HepG2 (cell line): ENCODE data around the gene CLRN3. TPM values are rescaled to one million over a fixed set of nuclear protein-coding genes. Genes with fewer than 3 reads are reported as not detected.

ENCODE experiments used
- ATAC-seq: fragments of 200-7000 bp; cut with Tn5 transposase; 3 replicates; pipeline ENCODE4 v1.9.1; 2020; ENCODE audit warnings: mild to moderate bottlenecking, moderate library complexity
- BruUV-seq: library from RNA; stranded (reverse); fragments of 400-500 nt; replicated peaks from 2 replicates; lab custom pipeline; 2021; lab: Mats Ljungman, UMichigan
- CTCF ChIA-PET: fragments of 300-600 bp; formaldehyde crosslinking; extraction: SDS; loops from one replicate; lab custom pipeline; 2021; ENCODE audit warnings: low total read pairs, inconsistent platforms, low intra/inter-chr PET ratio; lab: Yijun Ruan, JAX
- POLR2A ChIA-PET: fragments of 350-600 bp; sonication (Branson Sonifier 250); formaldehyde crosslinking; loops from one replicate; lab custom pipeline; 2020; ENCODE audit warnings: antibody characterized with exemption, inconsistent platforms; lab: Yijun Ruan, JAX
- DNase-seq: peaks from one replicate; pipeline ENCODE4 v3.0.0-alpha.2; 2015; ENCODE audit warnings: low spot score
- FAIRE-seq: peaks from 3 replicates; lab custom pipeline; 2011; peaks lifted over from hg19 to GRCh38; lab: Jason Lieb, UNC
- H2AFZ ChIP-seq: one replicate; pipeline ENCODE4 v1.6.1; 2011; ENCODE audit warnings: low read length, inconsistent platforms
- H3K27ac ChIP-seq: fragments of 300-600 bp; 3 replicates; pipeline ENCODE4 v1.8.0; 2011; ENCODE audit warnings: mixed run types, mild to moderate bottlenecking, mixed read lengths, low read length, inconsistent platforms; ENCODE audit not compliant: insufficient read depth; ENCODE audit errors: extremely low read length
- H3K27me3 ChIP-seq, 2 experiments: fragments of 200-600 bp in 1 of 2; 2 replicates in 1 of 2; 3 replicates in 1 of 2; pipeline versions ENCODE4 v1.6.0 to v1.8.0; 2011; ENCODE audit warnings: low read length in 2 of 2, mild to moderate bottlenecking in 2 of 2, moderate library complexity in 2 of 2, inconsistent platforms in 1 of 2; ENCODE audit not compliant: insufficient read depth in 2 of 2, control insufficient read depth in 1 of 2
- H3K36me3 ChIP-seq, 2 experiments: fragments of 200-600 bp in 1 of 2; replicated peaks in 1 of 2; 2 replicates in 1 of 2; 3 replicates in 1 of 2; pipeline versions ENCODE4 v1.5.1 to v1.8.0; 2011; ENCODE audit warnings: low read length in 2 of 2, inconsistent platforms in 1 of 2; ENCODE audit not compliant: insufficient read depth in 2 of 2, control insufficient read depth in 1 of 2
- H3K4me1 ChIP-seq: 2 replicates; pipeline ENCODE4 v1.5.1; 2012; ENCODE audit warnings: low read length, inconsistent platforms; ENCODE audit not compliant: insufficient read depth
- H3K4me2 ChIP-seq: 2 replicates; pipeline ENCODE4 v1.6.0; 2011; ENCODE audit warnings: low read depth, low read length, inconsistent platforms
- H3K4me3 ChIP-seq, 3 experiments: fragments of 200-600 bp in 1 of 3; sonication (generic), shearing (Covaris generic) in 1 of 3; replicated peaks in 1 of 3; 2 replicates each; pipeline ENCODE4 v1.5.1; 2011 to 2016; ENCODE audit warnings: low read length in 3 of 3, inconsistent platforms in 2 of 3, low read depth in 2 of 3, mild to moderate bottlenecking in 2 of 3, control low read depth in 1 of 3, mixed read lengths in 1 of 3; ENCODE audit not compliant: insufficient read depth in 1 of 3
- H3K79me2 ChIP-seq: one replicate; pipeline ENCODE4 v1.6.1; 2011; ENCODE audit warnings: low read length, inconsistent platforms; ENCODE audit not compliant: insufficient read depth
- H3K9ac ChIP-seq: 2 replicates; pipeline ENCODE4 v1.6.0; 2011; ENCODE audit warnings: mild to moderate bottlenecking, low read depth, low read length, inconsistent platforms; ENCODE audit not compliant: insufficient read depth
- H3K9me3 ChIP-seq: 2 replicates; pipeline ENCODE4 v1.5.1; 2012; ENCODE audit warnings: mild to moderate bottlenecking, low read length
- H4K20me1 ChIP-seq: 2 replicates; pipeline ENCODE4 v1.6.0; 2011; ENCODE audit warnings: inconsistent platforms, mild to moderate bottlenecking, low read length, moderate library complexity; ENCODE audit not compliant: insufficient read depth
- KAT8 ChIP-seq: IDR thresholded peaks from 2 replicates; pipeline ENCODE4 v1.6.1; 2016; ENCODE audit warnings: missing genetic modification reagents, missing compliant biosample characterization
- SPEN ChIP-seq: sonication (generic); formaldehyde crosslinking; IDR thresholded peaks from 2 replicates; pipeline ENCODE4 v1.5.1; 2020; ENCODE audit warnings: low read depth, mild to moderate bottlenecking, missing genetic modification reagents
- U2AF2 ChIP-seq: fragments of 200-400 bp; formaldehyde crosslinking; IDR thresholded peaks from 2 replicates; pipeline ENCODE4 v1.6.1; 2017; ENCODE audit warnings: low read depth, mild to moderate bottlenecking, low read length
- ZEB1 ChIP-seq: IDR thresholded peaks from 2 replicates; pipeline ENCODE4 v1.6.1; 2012; ENCODE audit warnings: mild to moderate bottlenecking, low read depth, inconsistent platforms; ENCODE audit not compliant: insufficient replicate concordance
- ZNF230 ChIP-seq: sonication (generic); formaldehyde crosslinking; IDR thresholded peaks from 2 replicates; pipeline ENCODE4 v1.4.0; 2020; ENCODE audit warnings: mild to moderate bottlenecking, missing genetic modification reagents
- WGBS: methylation state at CpG from one replicate; pipeline ENCODE4 v1.1.6; 2017; ENCODE audit warnings: low lambda C conversion rate; 5-methylcytosine and 5-hydroxymethylcytosine counted together
- in situ Hi-C: cut with HindIII; loops from 2 replicates; pipeline ENCODE4 v1.10.0; 2017; ENCODE audit warnings: low pct_unique_long_range_greater_than_20kb; ENCODE audit not compliant: extremely low pct_ligation_motif_present
- intact Hi-C: fragments of 100-400 bp; cut with micrococcal nuclease; formaldehyde crosslinking; loops from one replicate; pipeline ENCODE4 v1.10.0; 2022; ENCODE audit not compliant: unreplicated experiment
- polyA plus RNA-seq, 8 experiments: library from polyadenylated mRNA; depleted of rRNA in 3 of 8; stranded (reverse) in 7 of 8; unstranded in 1 of 8; fragments of >200 nt; fragmentation: Illumina TruSeq in 4 of 8; extraction: Trizol in 4 of 8; gene quantifications; 2 replicates each; pipeline versions ENCODE4 v1.2.1 to v1.2.3, GENCODE V29; 2011 to 2016; ENCODE audit warnings: low read depth in 4 of 8, missing spikeins in 1 of 8, mixed read lengths in 1 of 8; ENCODE audit not compliant: insufficient read depth in 1 of 8
- total RNA-seq, 5 experiments: library from RNA; depleted of rRNA; stranded (reverse); fragments of >200 nt; fragmentation: Illumina TruSeq; extraction: Trizol; gene quantifications; 2 replicates each; pipeline ENCODE4 v1.2.3, GENCODE V29; 2016; ENCODE audit warnings: low read depth in 1 of 5
- TF ChIP-seq, protein P1 (sequence below): sonication (generic); formaldehyde crosslinking; IDR thresholded peaks from 2 replicates; pipeline ENCODE4 v1.5.0; 2020; ENCODE audit warnings: missing genetic modification reagents
- TF ChIP-seq, protein P2 (sequence below): sonication (generic); formaldehyde crosslinking; IDR thresholded peaks from 2 replicates; pipeline ENCODE4 v1.5.0; 2020; ENCODE audit warnings: missing genetic modification reagents
- TF ChIP-seq, protein P3 (sequence below): IDR thresholded peaks from 2 replicates; pipeline ENCODE4 v1.6.1; 2016; ENCODE audit warnings: low read depth, control low read depth
- TF ChIP-seq, protein P4 (sequence below): sonication (generic); formaldehyde crosslinking; IDR thresholded peaks from 2 replicates; pipeline ENCODE4 v1.4.0; 2020; ENCODE audit warnings: missing genetic modification reagents, borderline replicate concordance

The CLRN3 gene
- total and polyA plus RNA-seq, 2 of the 13 experiments (the other 11 are each of a cell fraction or from before 2014, with no cell fraction given), result not detected

DNA sequence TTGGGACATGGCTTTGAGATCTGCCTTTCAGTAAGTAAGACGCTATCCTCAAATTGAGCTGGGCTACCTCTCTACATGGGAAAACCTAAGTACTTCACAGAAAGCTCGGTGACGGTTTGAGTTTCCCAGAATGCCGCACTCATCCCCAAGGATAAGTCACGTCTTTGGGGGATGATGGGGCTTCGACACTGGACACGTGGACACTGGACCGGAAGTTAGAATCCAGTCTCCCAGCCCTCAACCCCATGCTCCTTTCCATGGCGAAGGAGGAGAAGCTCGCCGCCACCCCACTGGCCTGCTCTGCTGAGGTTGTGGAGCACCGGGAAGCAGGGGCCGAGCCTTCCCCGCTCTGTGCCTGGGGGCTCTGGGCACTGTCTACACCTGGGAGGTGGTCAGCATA is 41.6 kb upstream of the CLRN3 start:
- no peaks in the 10 kb centered on the region for H3K9me3 ChIP-seq
- H3K9ac ChIP-seq, result no peak overlapping the region
- ChIA-PET CTCF (no interaction called here), POLR2A (no interaction called here)
- H3K36me3 ChIP-seq, result no peaks in the 10 kb centered on the region
- BruUV-seq, result no TSS peak
- no peak overlapping the region for H3K4me3 ChIP-seq
- H3K4me2 ChIP-seq, result no peak overlapping the region
- H4K20me1 ChIP-seq, result no peaks in the 10 kb centered on the region
- ATAC-seq, result no peak
- H3K27me3 ChIP-seq, result peaks cover 0 to 8% of the 10 kb centered on the region in 2 experiments; a peak in 2 of 5 replicates
- H3K27ac ChIP-seq, result no peak overlapping the region
- DNase-seq, result no peak
- TF ChIP-seq SPEN (CRISPR knock-in tag) (no peak), ZNF230 (no peak), KAT8 (CRISPR knock-in tag) (no peak), U2AF2 (no peak), ZEB1 (no peak)
- TF ChIP-seq, protein P1, sequence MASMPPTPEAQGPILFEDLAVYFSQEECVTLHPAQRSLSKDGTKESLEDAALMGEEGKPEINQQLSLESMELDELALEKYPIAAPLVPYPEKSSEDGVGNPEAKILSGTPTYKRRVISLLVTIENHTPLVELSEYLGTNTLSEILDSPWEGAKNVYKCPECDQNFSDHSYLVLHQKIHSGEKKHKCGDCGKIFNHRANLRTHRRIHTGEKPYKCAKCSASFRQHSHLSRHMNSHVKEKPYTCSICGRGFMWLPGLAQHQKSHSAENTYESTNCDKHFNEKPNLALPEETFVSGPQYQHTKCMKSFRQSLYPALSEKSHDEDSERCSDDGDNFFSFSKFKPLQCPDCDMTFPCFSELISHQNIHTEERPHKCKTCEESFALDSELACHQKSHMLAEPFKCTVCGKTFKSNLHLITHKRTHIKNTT (CRISPR knock-in tag), result no peak
- TF ChIP-seq, protein P2, sequence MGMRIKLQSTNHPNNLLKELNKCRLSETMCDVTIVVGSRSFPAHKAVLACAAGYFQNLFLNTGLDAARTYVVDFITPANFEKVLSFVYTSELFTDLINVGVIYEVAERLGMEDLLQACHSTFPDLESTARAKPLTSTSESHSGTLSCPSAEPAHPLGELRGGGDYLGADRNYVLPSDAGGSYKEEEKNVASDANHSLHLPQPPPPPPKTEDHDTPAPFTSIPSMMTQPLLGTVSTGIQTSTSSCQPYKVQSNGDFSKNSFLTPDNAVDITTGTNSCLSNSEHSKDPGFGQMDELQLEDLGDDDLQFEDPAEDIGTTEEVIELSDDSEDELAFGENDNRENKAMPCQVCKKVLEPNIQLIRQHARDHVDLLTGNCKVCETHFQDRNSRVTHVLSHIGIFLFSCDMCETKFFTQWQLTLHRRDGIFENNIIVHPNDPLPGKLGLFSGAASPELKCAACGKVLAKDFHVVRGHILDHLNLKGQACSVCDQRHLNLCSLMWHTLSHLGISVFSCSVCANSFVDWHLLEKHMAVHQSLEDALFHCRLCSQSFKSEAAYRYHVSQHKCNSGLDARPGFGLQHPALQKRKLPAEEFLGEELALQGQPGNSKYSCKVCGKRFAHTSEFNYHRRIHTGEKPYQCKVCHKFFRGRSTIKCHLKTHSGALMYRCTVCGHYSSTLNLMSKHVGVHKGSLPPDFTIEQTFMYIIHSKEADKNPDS (CRISPR knock-in tag), result no peak
- TF ChIP-seq, protein P3, sequence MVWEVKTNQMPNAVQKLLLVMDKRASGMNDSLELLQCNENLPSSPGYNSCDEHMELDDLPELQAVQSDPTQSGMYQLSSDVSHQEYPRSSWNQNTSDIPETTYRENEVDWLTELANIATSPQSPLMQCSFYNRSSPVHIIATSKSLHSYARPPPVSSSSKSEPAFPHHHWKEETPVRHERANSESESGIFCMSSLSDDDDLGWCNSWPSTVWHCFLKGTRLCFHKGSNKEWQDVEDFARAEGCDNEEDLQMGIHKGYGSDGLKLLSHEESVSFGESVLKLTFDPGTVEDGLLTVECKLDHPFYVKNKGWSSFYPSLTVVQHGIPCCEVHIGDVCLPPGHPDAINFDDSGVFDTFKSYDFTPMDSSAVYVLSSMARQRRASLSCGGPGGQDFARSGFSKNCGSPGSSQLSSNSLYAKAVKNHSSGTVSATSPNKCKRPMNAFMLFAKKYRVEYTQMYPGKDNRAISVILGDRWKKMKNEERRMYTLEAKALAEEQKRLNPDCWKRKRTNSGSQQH (CRISPR knock-in tag), result no peak
- TF ChIP-seq, protein P4, sequence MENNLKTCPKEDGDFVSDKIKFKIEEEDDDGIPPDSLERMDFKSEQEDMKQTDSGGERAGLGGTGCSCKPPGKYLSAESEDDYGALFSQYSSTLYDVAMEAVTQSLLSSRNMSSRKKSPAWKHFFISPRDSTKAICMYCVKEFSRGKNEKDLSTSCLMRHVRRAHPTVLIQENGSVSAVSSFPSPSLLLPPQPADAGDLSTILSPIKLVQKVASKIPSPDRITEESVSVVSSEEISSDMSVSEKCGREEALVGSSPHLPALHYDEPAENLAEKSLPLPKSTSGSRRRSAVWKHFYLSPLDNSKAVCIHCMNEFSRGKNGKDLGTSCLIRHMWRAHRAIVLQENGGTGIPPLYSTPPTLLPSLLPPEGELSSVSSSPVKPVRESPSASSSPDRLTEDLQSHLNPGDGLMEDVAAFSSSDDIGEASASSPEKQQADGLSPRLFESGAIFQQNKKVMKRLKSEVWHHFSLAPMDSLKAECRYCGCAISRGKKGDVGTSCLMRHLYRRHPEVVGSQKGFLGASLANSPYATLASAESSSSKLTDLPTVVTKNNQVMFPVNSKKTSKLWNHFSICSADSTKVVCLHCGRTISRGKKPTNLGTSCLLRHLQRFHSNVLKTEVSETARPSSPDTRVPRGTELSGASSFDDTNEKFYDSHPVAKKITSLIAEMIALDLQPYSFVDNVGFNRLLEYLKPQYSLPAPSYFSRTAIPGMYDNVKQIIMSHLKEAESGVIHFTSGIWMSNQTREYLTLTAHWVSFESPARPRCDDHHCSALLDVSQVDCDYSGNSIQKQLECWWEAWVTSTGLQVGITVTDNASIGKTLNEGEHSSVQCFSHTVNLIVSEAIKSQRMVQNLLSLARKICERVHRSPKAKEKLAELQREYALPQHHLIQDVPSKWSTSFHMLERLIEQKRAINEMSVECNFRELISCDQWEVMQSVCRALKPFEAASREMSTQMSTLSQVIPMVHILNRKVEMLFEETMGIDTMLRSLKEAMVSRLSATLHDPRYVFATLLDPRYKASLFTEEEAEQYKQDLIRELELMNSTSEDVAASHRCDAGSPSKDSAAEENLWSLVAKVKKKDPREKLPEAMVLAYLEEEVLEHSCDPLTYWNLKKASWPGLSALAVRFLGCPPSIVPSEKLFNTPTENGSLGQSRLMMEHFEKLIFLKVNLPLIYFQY (CRISPR knock-in tag), result no peak
- no peak for FAIRE-seq
- no peaks in the 10 kb centered on the region for H3K4me1 ChIP-seq
- intact Hi-C loops (no loop called here), in situ Hi-C loops (no loop called here)
- H2AFZ ChIP-seq, result no peak overlapping the region
- 52% methylated on average over 8 of the region's 14 CpGs for WGBS
- no peaks in the 10 kb centered on the region for H3K79me2 ChIP-seq
